ENCODE data around the gene PRRC2A. TPM values are rescaled to one million over a fixed set of nuclear protein-coding genes. Genes with fewer than 3 reads are reported as not detected.

The PRRC2A gene
- total RNA-seq, 1 donor from 2014 or later = 303 TPM

DNA sequence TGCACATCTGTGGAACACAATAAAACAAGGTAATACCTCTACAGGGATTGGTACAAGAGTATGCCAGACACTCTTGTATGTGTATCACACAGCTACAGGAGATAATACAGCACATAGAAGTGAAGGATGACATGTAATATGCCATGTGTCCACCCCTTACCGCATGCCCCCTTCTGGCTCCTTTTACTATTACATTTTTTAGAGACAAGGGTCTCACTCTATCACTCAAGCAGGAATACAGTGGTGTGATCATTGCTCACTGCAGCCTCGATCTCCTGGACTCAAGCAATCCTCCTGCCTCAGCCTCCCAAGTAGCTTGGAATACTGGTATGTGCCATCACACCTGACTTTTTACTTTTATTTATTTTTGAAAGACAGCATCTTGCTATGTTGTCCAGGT is 23.5 kb upstream of the PRRC2A start:
- peak; percentile 61 for TF ChIP-seq CTCF (IDR thresholded peaks at IDR 0.05; ENCODE audit: partially characterized antibody, unreplicated experiment)
- peaks cover 2% of the 10 kb centered on the region for H3K9me3 Mint-ChIP-seq (ENCODE audit: unreplicated experiment)
- no peak for DNase-seq
- H3K4me3 Mint-ChIP-seq (ENCODE audit: unreplicated experiment) = no peak overlapping the region
- no peaks in the 10 kb centered on the region for H3K27me3 Mint-ChIP-seq (ENCODE audit: unreplicated experiment)
- H3K27ac Mint-ChIP-seq (ENCODE audit: unreplicated experiment) = no peak overlapping the region
- peaks cover 4% of the 10 kb centered on the region for H3K4me1 Mint-ChIP-seq (ENCODE audit: low read depth, unreplicated experiment)
- H3K36me3 Mint-ChIP-seq (ENCODE audit: unreplicated experiment) = no peaks in the 10 kb centered on the region

DNA sequence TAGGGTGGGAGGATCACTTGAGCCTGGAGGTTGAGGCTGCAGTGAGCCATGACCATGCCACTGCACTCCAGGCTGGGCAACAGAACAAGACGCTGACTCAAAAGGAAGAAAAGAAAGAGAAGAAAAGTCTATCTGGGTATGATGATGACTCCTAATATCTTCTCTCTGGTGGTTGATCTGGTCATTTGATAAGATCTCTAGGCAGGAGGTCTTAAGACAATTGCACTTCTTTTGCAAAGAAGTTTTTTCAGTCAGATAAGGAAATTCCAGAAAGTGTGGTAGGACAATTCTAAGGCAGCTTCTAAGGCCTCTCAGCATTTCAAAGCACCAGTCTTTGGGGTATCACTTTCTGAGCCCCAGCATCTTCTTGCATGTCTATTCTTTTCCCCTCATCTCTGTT is 13.2 kb upstream of the PRRC2A start:
- Mint-ChIP-seq H3K27me3 (ENCODE audit: unreplicated experiment) (peaks cover 7% of the 10 kb centered on the region), H3K4me1 (ENCODE audit: low read depth, unreplicated experiment) (no peaks in the 10 kb centered on the region), H3K36me3 (ENCODE audit: unreplicated experiment) (no peaks in the 10 kb centered on the region), H3K27ac (ENCODE audit: unreplicated experiment) (no peak overlapping the region), H3K4me3 (ENCODE audit: unreplicated experiment) (no peak overlapping the region), H3K9me3 (ENCODE audit: unreplicated experiment) (peaks cover 1% of the 10 kb centered on the region)
- TF ChIP-seq CTCF (IDR thresholded peaks at IDR 0.05; ENCODE audit: partially characterized antibody, unreplicated experiment) = no peak
- DNase-seq = no peak

DNA sequence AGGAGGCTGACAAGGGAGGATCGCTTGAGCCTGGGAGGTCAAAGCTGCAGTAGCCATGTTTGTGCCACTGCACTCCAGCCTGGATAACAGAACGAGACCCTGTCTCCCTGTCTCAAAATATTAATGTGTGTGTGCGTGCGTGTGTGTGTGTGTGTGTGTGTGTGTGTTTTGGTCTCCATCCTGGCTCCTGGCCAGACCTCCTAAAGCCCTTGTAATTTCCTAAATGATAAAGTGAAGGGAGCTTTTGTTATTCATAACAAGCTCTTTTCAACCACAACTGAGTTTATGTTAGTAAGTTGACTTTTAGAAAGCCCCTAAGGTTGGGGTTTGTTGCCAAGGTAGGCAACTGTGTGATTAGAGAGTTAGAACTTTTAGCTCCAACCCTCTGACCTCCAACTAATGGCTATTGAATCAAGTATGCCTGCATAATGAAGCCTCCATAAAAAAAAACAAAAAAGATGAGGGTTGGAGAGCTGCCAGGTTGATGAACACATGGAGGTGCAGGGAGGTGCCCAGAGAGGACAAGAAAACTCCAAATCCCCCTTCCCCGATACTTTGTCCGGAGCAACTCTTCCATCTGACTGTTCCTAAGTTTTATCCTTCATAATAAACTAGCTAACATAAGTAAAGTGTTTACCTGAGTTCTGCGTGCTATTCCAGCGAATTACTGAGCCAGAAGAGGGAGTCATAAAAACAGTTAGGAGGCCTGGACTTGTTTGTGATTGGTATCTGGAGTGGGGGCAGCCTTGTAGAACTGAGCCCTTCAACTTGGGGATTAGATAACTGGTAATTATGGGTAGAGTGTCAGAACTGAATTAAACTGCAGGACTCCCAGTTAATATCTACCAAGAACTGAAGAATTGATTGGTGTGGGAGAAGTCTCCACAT is 10.8 kb upstream of the PRRC2A start:
- Mint-ChIP-seq H3K4me3 (ENCODE audit: unreplicated experiment) (no peak overlapping the region), H3K27ac (ENCODE audit: unreplicated experiment) (no peak overlapping the region), H3K9me3 (ENCODE audit: unreplicated experiment) (no peaks in the 10 kb centered on the region), H3K27me3 (ENCODE audit: unreplicated experiment) (peaks cover 1% of the 10 kb centered on the region), H3K4me1 (ENCODE audit: low read depth, unreplicated experiment) (no peaks in the 10 kb centered on the region), H3K36me3 (ENCODE audit: unreplicated experiment) (no peaks in the 10 kb centered on the region)
- TF ChIP-seq CTCF (IDR thresholded peaks at IDR 0.05; ENCODE audit: partially characterized antibody, unreplicated experiment) = no peak
- no peak for DNase-seq

- no peaks in the 10 kb centered on the region for H3K4me1 Mint-ChIP-seq (ENCODE audit: low read depth, unreplicated experiment)
- TF ChIP-seq CTCF (IDR thresholded peaks at IDR 0.05; ENCODE audit: partially characterized antibody, unreplicated experiment) = no peak
- no peak overlapping the region for H3K27ac Mint-ChIP-seq (ENCODE audit: unreplicated experiment)
- no peaks in the 10 kb centered on the region for H3K27me3 Mint-ChIP-seq (ENCODE audit: unreplicated experiment)
- H3K9me3 Mint-ChIP-seq (ENCODE audit: unreplicated experiment) = no peaks in the 10 kb centered on the region
- no peaks in the 10 kb centered on the region for H3K36me3 Mint-ChIP-seq (ENCODE audit: unreplicated experiment)
- no peak overlapping the region for H3K4me3 Mint-ChIP-seq (ENCODE audit: unreplicated experiment)
- DNase-seq = no peak
These were observed 9.5 kb upstream of the PRRC2A start for GRCh38 chr6:31610968-31611367.

DNA sequence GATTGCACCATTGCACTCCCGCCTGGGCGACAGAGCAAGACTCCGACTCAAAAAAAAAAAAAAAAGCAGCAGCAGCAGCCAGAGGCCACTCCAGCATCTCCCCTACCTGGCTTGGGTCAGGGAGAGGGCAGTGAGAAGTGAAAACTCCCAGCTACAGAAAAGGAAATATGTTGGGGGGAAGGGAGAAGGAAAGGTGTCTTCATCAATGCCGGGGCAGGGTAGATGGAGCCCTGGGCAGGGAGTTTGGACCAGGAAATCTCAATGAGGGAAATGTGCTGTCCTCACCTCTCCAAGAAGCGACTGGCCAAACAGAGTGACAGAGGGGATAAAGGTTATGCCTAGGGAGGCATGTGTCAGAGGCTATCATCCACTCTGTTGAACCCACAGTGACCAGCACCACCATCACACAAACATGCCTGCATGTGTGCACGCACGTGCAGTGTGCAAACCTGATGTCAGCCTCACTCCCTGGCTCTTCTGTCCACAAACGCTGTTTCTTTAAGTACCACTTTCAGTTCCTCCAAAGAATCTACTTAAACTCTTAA is 6.4 kb upstream of the PRRC2A start:
- Mint-ChIP-seq H3K9me3 (ENCODE audit: unreplicated experiment) (peaks cover 2% of the 10 kb centered on the region), H3K36me3 (ENCODE audit: unreplicated experiment) (no peaks in the 10 kb centered on the region), H3K27me3 (ENCODE audit: unreplicated experiment) (no peaks in the 10 kb centered on the region), H3K4me1 (ENCODE audit: low read depth, unreplicated experiment) (peaks cover 5% of the 10 kb centered on the region), H3K4me3 (ENCODE audit: unreplicated experiment) (no peak overlapping the region), H3K27ac (ENCODE audit: unreplicated experiment) (no peak overlapping the region)
- DNase-seq = no peak
- TF ChIP-seq CTCF (IDR thresholded peaks at IDR 0.05; ENCODE audit: partially characterized antibody, unreplicated experiment) = no peak

Data from glutamatergic neuron (in vitro differentiated cells).